ENCODE results near the gene SCYL1.

SCYL1 gene

GRCh38 chr11:65586676-65587075 lies 61.8 kb downstream of the SCYL1 start:
- DNase-seq: no peak

Data from DMS53 (cell line).